ENCODE results near the gene HES3.

The HES3 gene

DNA sequence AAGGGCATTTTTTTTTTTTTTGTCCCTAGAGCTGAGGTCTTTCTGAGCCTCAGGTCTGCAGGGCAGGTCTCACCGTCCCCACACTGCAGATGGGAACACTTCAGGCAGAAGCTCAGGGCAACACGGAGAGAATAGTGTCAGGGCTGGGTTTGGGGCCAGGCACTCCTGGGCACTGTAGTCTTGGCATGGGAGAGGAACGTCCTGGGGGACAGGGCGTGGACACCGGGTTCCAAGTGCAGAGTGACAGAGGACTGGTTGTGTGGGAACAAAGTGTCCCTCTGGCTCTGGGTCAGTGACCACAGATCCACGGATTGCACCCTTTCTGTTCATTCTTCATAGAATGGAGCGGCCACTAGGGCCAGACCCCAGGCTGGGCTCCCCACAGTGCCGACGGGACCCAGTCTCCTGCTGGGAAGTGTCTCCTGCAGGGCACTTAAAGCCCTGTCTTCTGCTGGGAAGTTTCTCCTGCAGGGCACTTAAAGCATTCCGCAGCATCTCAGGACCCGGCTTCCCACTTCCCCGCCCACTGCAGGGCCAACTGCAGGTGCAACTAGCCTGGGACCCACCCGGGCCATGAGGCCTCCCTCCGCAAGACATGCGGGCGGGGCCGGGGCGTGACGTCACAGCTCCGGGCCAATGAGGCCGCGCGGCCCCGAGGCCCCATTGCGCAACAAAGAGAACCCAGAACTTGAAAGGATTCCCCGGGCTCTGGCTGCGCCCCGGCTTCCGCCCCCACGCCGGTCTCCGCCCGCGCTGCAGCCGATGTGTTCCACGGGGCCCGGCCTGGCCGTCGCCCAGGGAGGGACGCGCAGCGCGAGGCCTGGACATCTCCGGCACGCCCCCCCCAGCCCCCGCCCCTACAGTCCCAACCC, 15.7 kb downstream of the HES3 start:
- in situ Hi-C loops (cut with MboI; ENCODE audit: low sequenced_read_pairs): loop anchor here (10.0 kb wide), 1 partner anchor 85 kb away; no protein-coding TSS in a partner anchor

DNA sequence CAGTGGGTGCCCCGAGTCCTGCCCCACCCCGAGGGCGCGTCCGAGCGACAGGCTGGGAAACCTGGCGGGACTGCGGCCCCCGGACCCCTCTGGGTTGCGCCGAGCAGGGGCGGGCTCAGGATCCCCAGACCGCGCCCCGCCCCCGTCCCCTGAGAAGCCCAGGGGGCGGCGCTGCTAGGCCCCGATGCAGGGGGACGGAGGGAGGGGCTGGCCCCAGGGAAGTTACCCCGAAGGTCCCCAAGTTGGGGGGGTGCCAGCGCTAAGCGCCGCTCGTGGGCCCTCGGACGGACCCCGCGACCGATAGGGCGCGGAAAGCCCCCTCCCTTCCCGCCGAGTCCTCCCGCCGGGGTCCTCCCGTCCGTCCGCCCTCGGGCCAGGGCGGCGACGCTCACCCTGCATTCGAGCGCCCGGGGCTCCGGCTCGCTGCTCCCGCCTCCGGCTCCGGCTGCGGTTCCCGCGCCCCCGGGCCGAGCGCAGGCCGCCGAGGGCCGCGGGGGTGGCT, 16.5 kb downstream of the HES3 start:
- in situ Hi-C loops (cut with MboI; ENCODE audit: low sequenced_read_pairs): no loop called here

DNA sequence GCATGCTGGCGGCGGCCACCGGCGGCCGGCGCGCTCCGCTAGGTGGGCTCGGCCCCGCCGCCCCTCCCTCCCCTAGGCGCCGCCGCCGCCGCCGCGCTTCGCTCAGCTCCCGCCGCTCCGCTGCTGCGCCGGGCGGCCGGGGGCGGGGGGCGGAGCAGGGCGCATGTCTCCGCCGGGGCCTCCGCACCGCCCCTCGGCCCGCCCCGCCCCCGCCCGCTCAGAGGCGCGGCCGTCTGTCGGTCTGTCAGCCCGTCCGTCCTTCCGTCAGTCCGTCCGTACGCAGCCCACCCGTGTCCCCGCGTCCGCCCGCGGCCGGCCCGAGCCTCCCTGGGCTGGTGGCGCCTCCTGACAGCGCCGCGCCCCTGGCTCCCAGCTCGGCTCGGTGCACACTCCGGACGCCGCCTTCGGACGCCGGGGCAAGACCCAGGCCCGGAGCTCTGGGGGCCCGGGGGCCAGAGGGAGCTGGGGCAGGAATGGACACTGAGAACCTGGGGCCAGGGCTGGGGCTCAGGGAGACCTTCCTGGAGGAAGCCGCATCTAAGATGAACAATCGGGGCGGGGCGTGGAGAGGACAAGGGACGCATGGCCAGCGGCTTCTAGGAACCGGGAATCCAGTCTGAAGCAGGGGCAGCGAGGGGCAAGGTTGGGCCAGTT, 17.1 kb downstream of the HES3 start, which contains the start of gene GPR153:
TSS of gene GPR153 (minus strand) at position 138 of the 654 bp plus-strand sequence. CDS start 6,193 bp downstream, outside the sequence.
- in situ Hi-C loops (cut with MboI; ENCODE audit: low sequenced_read_pairs): no loop called here

DNA sequence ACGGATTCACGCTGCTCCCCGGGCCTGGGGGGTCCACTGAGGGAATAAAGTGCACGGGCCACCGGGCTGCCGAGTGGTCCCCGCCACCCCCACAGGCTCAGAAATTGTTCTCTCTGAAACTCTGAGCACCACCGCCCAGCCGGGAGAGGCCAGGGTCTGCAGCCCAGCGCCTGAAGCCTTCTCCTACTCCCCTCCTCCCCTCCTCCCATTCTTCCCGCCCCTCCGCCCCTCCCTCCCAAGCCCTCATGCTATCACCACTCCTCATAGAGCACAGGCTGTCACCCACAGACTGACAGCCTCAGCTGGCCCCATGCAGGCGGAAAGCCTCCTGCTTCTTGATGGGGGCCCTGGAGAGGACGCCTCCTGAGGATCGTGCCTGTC, 17.6 kb downstream of the HES3 start:
- in situ Hi-C loops (cut with MboI; ENCODE audit: low sequenced_read_pairs): no loop called here

DNA sequence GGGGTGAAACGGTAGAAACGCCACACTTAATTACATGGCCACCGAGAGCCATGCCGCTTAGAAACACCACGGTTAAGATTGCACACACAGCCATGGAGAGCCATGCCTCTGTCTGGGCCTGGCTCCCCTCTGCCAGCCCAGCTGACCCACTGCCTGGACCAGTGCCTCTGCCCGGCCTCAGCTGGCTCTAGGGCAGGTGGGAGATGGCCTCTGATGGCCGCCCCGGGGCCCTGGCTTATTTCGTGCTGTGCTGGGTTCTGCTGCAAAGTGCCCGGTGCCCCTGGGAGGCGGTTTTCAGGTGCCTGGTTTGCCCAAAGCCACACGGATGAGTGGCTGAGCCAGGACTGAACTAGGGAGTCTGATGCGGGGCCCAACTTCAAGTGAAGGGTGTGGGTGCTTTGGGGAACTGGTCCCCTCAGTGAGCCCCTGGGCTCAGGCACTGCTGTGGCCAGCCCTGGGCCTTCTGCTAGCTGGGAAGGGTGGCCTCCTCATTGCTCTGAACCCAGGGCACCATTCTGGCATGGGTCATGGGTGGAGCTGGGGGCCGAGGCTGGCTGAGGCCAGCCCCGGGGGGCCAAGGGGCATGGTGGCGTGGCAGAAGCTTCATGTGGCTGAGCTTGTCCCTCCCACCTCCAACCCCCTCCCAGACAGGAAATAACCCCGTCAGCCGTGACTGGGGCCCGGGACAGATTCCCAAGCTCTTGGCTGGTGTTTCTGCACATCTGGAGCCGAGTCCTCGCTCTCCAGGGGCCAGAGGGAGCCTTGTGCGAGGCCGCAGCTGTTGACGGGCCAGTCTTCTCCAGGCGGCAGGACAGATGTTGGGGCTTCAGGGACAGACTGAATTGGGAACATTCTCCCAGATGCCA, 18.8 kb downstream of the HES3 start:
- in situ Hi-C loops (cut with MboI; ENCODE audit: low sequenced_read_pairs): no loop called here

DNA sequence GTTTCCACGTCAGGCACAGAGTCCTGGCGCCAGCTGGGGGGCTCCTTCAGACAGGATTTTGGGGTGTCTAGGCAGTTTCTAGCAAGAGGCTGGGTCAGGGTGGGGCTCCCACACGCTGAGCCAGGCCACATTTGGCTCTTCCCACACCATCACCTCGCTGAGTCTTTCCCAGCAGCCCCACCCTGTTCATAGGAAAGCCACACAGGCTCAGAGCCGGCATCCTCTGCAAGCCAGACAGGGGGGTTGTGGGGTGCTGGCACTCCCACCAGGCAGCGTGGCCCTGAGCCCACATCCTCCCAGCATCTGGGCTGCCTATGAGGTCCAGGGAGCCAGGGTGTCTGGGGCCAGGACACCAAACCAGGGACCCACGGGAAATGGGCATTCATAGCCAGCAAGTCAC, 19.7 kb downstream of the HES3 start:
- in situ Hi-C loops (cut with MboI; ENCODE audit: low sequenced_read_pairs): no loop called here

DNA sequence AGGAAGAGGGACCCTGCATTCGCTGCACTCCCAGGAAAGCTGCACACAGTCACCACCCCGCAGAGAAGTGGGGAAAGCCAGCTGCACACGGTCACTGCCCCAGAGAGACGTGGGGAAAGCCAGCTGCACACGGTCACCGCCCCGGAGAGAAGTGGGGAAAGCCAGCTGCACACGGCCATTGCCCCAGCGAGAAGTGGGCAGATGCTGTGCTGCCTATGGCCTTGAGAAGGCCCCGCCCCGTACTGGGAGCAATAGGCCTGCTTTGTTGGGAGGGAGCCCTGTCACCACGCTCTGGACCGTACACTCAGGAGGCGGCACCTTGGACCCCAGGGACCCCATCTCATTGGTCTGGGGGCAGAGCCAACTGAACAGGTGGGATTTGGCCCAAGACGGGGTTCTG, 21.2 kb downstream of the HES3 start:
- in situ Hi-C loops (cut with MboI; ENCODE audit: low sequenced_read_pairs): no loop called here

DNA sequence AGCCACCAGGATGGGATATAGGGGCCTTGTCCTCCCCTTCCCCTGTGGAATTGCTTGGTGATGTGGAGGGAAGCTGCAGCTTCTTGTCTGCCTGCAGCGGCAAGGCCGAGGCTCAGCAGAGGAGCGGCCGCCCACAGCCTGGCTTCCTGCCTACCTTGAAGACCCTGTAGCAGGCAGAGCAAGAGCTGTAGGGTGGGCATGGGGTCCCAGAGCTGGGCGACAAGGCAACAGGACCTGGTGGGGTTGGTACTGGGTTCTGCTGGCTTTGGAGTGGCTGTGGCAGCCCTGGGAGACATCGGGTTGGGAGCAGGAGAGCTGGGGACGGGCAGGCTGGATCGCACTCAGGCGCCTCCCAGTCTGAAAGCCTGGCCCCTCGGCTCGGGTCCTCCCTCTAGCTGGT, 22.7 kb downstream of the HES3 start:
- in situ Hi-C loops (cut with MboI; ENCODE audit: low sequenced_read_pairs): no loop called here

DNA sequence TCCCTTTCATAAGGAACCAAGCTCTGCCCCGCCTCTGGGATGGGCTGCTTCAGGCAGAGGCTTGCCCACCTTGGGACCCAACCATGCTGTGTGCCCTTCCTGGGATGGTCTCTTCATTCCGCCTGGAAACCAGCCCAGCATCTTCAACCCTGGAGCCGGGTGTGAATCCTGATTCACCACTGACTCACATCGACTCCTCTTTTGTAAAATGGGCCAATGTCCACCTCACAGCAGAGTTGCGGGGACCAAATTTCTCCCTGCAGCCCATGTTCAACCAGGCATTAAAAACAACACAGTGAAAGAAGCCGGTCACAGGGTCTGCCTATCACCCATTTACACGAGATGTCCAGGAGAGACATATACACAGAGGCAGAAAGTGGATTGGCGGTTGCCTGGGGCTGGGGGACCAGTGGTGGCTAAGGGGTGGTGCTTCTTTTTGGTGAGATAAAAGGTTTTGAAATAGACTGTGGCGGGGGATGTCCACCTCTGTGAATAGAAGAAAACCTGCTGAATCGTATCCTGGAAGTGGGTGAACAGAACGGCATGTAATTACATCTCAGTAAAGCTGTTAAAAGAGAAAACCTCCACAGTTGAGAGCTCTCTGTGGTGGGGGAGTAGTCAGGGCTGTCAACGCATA, 23.8 kb downstream of the HES3 start:
- in situ Hi-C loops (cut with MboI; ENCODE audit: low sequenced_read_pairs): no loop called here

DNA sequence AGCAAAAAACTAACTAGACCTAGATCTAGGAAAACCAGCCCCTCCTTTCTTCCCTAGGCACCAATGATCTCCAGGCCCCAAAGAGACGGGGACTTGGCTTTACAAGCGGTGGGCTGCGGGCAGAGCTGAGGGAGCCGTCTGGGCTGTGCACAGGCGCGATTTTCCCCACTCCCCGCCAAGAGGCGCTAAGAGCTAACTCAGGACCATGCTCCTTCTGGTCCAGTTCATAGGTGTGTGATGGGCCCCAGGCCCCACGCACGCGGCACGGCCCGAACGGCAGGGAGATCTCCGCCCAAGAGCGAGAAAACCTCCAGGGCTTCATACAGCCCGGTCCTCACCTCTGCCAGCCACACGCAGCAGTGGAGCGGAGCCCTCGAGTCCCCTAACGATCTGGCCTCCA, 24.4 kb downstream of the HES3 start:
- in situ Hi-C loops (cut with MboI; ENCODE audit: low sequenced_read_pairs): no loop called here

DNA sequence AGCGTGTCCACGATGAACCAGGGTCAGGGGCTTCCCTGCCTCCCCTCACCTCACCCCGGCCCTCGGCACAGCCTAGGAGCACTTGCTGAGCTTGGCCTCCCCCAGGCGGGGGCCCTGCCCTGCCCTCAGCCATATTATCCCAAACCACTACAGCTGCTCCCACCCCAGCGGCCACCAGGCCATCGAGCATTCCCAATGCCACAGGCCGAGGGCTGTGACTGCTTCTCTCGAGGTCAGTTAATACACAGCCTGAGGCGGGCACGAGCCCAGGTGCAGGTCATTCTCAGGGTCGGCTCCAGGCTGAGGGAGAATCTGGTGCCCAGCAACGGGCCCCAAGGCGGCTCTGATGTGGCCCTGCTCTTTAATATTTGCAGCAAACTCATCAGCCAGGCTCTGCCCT, 25.3 kb downstream of the HES3 start:
- in situ Hi-C loops (cut with MboI; ENCODE audit: low sequenced_read_pairs): no loop called here

DNA sequence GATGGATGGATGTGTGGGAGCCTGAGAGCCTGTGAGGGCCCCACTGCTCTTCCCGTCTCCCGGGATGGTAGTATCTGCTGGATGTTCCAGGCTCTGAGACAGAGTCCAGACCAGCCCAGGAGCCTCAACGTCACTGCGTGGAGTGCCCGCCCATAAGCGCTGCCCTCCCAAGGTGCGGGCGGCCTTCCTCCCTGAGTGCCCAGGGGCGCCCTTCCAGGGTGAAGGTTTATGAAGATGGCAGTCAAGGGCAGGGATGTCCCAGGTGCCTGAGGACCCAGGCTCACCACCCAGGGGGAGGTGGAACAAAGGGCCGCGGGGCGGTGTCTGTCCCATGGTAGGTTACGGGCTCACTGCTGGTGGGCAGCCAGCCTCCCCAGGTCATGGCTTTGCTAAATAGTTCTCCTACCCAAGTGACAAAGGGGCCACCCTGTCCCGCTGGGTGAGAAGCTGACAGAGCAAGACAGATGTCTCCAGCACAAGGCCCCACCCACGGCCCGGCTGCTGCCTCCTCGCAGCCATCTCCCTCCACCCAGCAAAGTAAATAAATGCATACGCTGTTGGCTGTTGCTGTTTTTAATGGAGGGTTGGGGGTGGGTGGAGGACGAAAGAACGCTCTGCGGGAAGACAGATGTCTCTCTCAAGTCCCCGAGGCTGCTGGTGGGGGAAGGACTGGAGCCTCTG, 25.9 kb downstream of the HES3 start:
- in situ Hi-C loops (cut with MboI; ENCODE audit: low sequenced_read_pairs): no loop called here

DNA sequence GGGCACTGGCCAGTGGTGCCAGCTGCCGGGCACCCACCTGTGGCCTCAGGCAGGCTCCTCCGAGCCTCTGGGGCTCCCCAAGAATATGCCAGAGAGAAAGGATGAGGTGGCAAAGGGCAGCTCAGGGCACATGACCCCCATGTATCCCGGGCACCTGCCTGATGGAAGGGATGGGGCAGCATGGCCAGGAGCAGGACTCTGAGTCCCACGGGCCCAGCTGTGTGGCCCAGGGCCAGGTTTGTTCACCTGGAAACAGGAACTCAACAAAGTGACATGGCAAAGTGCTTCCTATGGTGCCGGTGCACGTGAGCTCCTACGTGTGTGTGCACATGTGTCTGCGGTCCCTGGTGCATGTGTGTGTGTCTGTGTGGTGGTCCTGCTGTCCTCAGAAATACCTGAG, 26.4 kb downstream of the HES3 start:
- in situ Hi-C loops (cut with MboI; ENCODE audit: low sequenced_read_pairs): no loop called here

DNA sequence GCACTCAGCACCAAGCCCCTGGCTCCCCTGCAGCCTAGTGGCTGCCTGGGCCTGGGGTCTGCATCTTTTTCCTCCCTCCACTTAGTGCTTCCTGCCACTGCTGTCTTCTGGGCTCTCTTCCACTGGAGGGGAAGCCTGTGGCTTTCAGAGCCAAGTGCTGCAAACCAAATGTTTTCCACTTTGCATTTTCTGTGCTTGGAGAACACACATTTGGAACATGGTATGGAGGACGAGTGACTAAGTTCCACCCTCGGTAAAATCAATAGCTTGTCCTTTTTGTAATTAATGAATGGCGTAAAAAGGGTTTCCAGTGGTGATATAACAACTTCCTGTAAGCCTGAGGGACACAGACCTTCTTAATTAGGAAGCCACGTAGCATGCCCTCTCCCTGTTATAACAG, 27.0 kb downstream of the HES3 start:
- in situ Hi-C loops (cut with MboI; ENCODE audit: low sequenced_read_pairs): no loop called here

DNA sequence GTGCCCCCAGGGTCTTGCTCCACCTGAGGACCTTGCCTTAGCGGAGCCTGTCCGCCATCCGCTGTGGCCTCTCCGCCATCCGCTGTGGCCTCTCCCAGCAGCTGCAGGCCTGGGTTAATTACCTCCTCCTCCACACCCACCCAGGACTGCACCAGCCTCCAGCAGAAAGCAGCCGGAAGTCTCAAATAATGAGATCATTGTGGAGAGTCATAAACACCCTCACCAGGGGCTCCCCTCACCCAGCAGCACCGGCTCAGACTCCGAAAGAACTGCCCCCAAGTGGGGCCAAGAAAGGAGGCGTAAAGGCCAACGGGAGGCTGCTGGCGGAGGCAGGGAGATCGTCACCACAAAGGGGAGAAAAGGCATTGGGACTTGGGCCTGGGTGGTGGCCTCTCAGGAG, 27.6 kb downstream of the HES3 start:
- in situ Hi-C loops (cut with MboI; ENCODE audit: low sequenced_read_pairs): no loop called here

DNA sequence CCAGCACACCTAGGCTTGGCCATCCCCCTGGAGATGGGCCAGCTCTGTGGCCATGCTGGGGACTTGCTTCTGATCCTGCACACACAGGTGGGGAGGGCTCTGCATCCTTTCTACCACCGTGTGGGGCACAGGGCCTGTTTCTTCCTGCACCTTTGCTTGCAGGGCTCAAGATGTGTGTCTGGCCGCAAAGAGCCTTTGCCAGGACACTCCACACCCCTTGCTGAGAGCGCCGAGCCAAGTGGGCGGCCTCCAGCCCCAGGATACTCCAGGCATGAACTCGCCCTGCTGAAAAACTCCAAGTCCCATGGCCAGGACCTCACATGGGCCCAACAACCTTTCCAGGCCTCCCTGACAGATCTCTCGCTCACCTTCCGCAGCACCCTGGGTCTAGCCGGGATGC, 28.5 kb downstream of the HES3 start:
- in situ Hi-C loops (cut with MboI; ENCODE audit: low sequenced_read_pairs): no loop called here

DNA sequence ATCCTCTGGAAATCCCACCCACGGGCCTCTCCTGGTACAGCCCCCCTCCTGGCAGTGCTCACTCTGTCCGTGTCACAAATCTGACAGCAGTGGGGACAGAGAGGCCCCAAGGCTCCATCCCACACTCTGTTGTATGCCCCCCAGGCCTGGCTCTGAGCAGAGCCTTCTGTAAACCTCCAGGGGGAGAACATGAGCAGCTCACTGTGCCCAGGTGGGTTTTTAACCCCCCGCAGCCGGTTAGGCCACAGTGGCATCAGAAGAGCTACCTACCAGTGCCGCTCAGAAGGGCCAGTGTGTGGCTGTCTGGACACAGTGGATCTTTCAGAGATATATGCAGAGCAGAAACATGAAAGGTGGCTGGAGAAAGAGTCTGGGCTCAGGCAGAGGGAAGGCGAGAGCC, 28.9 kb downstream of the HES3 start:
- in situ Hi-C loops (cut with MboI; ENCODE audit: low sequenced_read_pairs): no loop called here

DNA sequence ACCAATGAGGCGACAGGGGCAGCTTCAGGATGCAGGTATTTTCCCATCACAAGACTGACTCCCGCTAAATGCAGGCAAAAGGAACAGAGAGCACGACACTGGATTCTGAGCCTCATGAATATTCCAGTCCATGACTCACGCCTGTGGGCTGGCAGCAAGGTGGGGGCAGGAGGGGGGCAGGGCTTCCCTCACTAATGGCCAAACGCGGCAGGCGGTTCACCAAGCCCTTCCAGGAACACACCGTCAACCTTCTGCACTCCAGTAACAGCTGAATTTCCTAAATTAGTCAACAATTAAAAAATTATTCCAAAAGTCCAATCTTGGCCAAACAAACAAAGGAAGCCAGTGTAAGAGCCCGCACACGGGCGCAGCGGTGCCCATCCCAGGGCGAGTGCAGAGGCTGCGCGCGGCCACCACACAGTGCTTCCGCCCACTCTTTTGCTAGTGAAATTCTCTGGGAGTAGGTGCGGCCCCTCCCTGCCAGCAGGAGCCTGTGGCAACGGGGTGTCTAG, 29.5 kb downstream of the HES3 start:
- in situ Hi-C loops (cut with MboI; ENCODE audit: low sequenced_read_pairs): no loop called here

DNA sequence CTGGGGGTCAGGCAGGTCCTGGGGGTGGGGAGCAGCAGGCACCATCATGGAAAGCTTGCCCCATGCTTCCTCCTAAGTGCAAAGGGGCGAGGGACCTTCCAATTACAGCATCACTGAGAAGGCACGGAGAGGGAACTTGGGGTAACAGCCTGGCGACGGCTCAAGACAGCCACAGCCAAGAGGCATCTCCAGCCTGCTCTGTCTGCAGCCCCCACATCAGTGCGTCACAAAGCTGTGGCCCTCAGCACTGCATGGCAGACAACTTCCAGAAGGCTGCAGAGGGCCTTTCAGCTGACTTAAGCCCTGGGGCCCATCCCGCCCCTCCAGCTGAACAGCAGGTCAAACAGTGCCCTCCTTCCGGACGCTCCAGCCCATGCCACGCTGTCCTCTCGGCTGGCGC, 30.1 kb downstream of the HES3 start:
- in situ Hi-C loops (cut with MboI; ENCODE audit: low sequenced_read_pairs): no loop called here

DNA sequence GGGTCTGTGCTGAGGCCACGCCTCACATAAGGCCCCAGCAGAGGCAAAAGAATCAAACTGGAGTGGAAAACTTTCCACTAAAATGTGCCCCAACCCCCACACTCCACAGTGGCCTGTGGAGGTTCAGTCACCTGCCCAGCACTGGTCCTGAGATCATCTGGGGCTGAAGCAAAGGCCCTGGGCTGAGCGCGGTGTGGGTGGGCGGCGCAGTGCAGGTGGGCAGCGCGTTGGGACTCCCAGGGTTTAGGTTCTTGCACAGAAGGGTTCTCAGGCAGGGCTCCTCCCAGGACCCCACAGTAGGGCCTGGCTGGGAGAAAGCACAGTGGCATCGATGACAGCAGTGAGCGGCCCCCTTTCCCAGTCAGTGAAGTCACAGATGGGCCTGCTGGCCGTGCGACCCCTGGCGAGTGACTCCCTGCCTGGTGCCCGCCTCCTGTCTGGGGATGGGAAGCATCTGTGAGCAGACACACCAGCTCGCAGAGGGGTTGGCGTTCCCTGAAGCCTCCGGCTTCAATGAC, 30.7 kb downstream of the HES3 start:
- in situ Hi-C loops (cut with MboI; ENCODE audit: low sequenced_read_pairs): no loop called here

All from HL-60/S4 (cell line).